Hematopoietic multipotent progenitor cell treated with erythropoietin and hydrocortisone succinate and interleukin-3 and kit ligand, for 8 days (in vitro differentiated cells): Measurements from ENCODE around the gene ZNF280C.
"Not testable (repeated sequence)": the region's sequence is repeated elsewhere in the genome, so short reads cannot be mapped to it uniquely, and the experiment has no call there.

Experiments used
- DNase-seq: peaks from one replicate; pipeline ENCODE4 v3.0.0-alpha.2; 2015

Gene ZNF280C, protein sequence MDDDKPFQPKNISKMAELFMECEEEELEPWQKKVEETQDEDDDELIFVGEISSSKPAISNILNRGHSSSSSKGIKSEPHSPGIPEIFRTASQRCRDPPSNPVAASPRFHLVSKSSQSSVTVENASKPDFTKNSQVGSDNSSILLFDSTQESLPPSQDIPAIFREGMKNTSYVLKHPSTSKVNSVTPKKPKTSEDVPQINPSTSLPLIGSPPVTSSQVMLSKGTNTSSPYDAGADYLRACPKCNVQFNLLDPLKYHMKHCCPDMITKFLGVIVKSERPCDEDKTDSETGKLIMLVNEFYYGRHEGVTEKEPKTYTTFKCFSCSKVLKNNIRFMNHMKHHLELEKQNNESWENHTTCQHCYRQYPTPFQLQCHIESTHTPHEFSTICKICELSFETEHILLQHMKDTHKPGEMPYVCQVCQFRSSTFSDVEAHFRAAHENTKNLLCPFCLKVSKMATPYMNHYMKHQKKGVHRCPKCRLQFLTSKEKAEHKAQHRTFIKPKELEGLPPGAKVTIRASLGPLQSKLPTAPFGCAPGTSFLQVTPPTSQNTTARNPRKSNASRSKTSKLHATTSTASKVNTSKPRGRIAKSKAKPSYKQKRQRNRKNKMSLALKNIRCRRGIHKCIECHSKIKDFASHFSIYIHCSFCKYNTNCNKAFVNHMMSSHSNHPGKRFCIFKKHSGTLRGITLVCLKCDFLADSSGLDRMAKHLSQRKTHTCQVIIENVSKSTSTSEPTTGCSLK

DNA sequence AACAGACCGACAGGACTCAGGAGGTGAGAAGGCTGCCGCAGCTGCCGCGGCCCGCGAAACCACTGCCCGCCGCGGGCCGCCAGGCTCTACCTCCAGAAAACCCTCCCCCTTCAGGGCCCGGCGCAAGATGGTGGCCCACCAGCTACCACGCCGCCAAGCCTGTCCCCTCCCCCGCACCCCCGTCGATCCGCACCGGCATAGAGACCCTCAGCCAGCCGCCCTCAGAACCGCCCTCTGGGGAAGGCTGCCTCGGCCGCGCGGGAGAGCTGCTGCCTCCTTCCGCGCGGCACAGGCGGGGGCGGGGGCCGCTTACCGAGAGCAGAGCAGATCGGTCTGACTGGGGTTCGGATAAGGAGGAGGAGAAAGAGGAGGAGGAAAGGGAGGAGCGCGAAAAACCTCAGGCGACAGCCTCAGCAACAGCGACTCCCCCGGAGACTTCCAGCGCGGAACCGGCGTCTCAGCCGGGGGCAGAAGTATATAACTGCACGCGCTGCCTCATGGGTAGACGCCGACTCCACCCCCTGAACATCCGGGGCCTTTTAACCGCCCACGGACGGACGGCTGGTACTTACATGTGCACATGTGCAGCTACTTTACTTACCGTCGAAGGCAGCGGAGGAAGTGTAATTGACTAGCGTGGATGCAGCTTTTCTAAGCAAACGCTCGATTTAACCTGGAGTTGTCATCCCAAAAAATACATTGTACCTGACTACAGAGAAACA lies at the start of gene ZNF280C:
Gene ZNF280C, minus strand, starts transcription at position 451 of the 722 bp plus-strand sequence. CDS start 8,450 bp downstream, outside the sequence.
- DNase-seq, result peak; percentile 92

GRCh38 chrX:130304587-130305368 lies 36.1 kb upstream of the ZNF280C start:
- DNase-seq, result peak; percentile 6

DNA sequence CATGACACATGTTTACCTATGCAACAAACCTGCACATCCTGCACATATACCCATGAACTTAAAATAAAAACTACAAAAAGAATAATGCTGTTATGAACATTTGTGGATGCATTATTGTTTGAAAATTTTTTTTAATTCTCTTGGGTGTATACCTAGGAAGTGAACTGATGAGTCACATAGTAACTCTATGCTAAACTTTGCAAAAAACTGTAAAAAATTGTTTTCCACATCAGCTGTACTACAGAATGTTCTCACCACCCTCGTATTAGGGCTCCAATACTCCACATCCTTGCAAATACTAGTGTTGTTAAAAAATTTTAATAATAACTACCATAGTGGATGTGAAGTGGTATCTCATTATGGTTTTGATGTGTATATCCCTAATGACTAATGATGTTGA lies 33.3 kb upstream of the ZNF280C start:
- DNase-seq, result no peak

- DNase-seq, result no peak
Observed at GRCh38 chrX:130301405-130301804, 32.7 kb upstream of the ZNF280C start.

- no peak for DNase-seq
Observed at GRCh38 chrX:130300010-130300282, 31.2 kb upstream of the ZNF280C start.

DNA sequence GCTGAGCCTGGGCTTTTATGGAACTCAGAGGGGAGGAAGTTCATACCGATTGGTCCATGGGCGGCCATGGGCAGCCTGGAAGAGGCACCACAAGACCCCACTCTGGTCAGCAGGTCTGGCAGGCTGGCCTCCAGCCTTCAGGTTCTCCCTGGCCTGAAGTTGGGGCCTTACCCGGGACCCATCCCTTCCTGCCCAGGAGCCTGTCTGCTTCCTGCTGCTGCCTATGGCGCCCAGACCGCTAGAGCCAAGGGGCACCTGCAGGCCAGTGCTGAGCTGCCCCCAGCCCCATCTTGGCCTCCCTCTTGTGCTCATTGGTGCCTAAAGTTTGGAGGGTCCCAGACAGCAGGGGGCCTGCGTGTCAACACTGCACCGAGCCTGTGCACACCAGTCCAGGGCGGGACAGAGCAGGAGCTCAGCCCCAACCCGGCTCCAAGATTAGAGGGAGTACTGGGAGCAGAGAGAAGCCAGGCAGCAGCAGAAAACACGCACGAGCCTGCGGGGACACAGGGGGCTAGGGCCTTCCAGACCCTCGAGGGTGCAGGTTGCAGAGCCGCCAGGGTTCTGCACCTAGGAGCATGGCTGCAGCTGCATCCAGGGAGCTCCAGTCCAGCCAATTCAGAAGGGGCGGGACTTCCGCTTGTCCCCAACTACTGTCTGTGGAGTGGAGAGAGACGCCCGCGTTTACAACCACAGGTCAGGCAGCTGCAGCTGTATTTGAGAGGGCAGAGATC lies 30.7 kb upstream of the ZNF280C start:
- no peak for DNase-seq

DNA sequence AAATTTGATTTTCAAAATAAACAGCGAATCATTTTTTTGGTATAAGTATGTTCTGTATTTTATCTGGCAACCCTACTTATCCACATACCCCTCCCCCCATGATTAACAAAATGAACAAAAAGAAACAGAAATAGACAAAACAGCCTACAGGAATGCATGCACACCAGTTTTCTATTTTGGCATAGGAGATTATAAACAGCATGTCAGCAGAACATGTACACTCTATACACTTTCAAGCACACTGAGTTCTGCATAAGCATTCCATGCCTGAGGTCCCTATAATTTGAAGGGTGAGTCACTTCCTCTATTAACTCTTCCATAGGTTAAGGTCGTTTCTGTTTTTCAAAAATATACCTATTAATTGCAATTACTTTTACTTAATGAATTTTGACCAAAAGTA lies 28.0 kb upstream of the ZNF280C start:
- no peak for DNase-seq

DNA sequence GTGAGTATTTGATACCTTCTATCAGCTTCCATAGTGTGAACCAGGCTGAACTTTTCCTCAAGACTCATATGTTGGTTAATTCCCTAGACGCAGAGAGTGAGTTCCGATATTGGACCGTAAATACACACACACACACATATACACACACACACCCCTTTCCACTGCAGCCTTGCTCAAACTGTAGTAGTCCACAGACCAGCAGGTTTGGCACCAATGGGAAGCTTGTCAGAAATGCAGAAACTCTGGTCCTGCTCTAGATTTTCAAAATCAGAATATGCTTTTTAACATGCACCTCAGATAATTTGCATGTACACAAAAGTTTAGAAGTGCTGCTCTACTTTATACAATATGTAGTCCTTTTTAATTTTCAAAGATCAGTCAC lies 27.6 kb upstream of the ZNF280C start:
- no peak for DNase-seq

GRCh38 chrX:130295519-130296296 lies 27.0 kb upstream of the ZNF280C start:
- no peak for DNase-seq

DNA sequence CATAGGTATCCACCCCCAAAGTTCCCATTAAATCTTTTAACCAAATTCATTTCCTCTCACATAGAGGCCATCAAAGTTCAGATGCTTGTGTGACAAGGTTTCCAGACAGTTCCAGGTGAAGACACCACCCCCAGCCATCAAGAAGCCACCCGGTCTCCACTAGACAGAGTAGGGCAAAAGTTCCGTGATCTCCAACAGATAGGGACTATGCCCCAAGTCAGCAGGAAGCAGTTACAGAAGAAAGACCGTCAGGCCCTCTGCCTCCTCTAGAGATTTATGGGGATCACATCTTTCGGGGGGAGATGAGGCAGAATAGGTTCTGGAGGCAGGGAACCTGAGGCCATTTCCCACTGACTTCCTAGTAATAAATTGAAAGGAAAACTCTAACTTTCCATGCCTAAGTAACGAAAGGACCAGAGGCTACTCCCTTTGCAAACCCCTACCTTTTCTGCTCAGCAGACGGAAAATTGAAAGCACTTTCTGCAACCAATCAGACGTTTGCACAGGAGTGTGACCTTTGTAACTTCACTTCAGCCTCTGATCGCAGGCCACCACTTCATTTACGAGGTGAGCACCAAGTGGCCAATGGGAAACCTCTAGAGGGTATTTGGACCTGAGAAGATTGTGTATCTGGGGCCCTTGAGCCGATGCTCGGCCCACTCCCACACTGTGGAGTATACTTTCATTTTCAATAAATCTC lies 18.5 kb upstream of the ZNF280C start:
- DNase-seq, result no peak

GRCh38 chrX:130285710-130286109 lies 17.0 kb upstream of the ZNF280C start:
- DNase-seq, result no peak

- DNase-seq, result no peak
Observed at GRCh38 chrX:130285069-130285620, 16.4 kb upstream of the ZNF280C start.

DNA sequence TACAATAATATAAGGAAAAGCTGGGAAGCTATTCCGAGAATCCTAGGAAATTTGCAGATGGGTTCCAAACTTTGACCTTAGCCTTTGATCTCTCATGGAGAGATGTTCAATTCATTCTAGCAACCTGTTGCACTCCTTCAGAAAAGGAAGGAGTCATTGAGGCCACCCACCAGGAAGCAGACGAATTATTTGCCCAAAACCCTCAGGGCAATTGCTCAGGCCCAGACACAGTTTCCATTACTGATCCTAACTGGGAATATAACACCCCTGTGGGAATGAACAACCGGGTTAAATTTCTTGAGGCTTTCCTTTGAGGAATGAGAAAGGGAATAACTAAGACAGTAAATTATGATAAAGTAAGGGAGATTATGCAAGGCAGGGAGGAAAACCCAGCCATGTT lies 13.5 kb upstream of the ZNF280C start:
- no peak for DNase-seq

DNA sequence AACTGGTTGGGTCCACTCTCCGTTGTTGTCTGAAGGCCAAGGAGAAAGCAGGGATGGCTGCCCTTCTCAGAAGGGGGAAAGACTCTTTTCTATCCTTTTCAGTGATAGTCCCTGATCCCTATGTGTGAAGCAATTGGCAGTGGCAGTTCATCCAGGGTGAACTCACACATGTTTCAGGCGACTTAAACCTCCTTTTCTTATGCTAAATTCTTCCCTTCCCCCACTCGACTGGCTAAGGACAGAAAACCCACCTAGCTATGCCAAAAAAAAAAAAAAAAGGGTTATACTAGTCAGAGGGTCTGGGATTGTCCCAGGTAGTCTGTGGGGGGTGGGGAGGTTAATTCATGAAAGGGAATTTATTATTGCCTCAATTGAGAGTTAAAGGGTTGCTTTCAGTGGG lies 12.2 kb upstream of the ZNF280C start:
- DNase-seq, result no peak

- not testable (repeated sequence) for DNase-seq
Observed at GRCh38 chrX:130272253-130272652, 3.6 kb upstream of the ZNF280C start.

GRCh38 chrX:130269391-130269790 lies 692 bp upstream of the ZNF280C start:
- not testable (repeated sequence) for DNase-seq

- peak; percentile 11 for DNase-seq
Observed at GRCh38 chrX:130267956-130268448, 697 bp downstream of the ZNF280C start.

DNA sequence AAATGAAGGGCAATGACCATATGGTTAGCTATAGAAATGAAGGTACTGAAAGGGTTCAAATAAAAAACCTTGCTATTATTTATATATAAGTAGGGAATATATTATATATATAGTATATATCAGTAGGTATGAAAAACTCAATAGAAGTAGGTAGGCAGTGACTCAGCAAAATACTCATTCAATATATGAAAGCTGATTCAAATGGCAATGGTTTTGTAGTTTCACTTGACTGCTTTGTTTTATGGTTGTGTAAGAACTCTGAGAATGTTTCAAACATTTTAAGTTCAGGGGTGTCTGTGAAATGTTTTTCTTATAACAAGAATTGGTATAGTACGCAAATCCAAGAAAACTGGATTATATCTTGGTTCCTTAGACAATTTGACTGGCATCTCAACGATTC lies 4.1 kb downstream of the ZNF280C start:
- peak; percentile 1 for DNase-seq

DNA sequence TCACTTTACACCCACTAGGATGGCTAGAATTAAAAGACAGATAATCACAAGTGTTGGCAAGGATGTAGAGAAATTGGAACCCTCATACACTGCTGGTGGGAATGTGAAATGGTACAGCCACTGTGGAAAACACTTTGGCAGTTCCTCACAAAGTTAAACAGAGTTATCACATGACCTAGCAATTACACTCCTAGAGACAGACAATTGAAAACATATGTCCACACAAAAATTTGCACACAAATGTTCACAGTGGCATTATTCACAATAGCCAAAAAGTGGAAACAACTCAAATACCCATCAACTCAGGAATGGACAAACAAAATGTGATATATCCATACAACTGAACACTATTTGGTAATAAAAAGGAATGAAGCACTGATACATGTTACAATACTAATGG lies 5.7 kb downstream of the ZNF280C start:
- no peak for DNase-seq

- DNase-seq, result no peak
Observed at GRCh38 chrX:130262231-130262630, 6.5 kb downstream of the ZNF280C start.
